Measurements from ENCODE around the gene WASHC4. TPM values are rescaled to one million over a fixed set of nuclear protein-coding genes. Genes with fewer than 3 reads are reported as not detected.

Gene WASHC4
- total and polyA plus RNA-seq, 10 of the 15 experiments (the other 5 are each of a cell fraction or from before 2014, with no cell fraction given) = 16.0 to 50.6 (median 34.0) TPM

- no peak for TF ChIP-seq SREBF1 (IDR thresholded peaks at IDR 0.05; ENCODE audit: low read length)
- TF ChIP-seq BACH1 (IDR thresholded peaks at IDR 0.05; ENCODE audit: borderline replicate concordance) = no peak
- TF ChIP-seq BCL11A (IDR thresholded peaks at IDR 0.05; ENCODE audit: low read depth, low read length) = no peak
- TF ChIP-seq IKZF1 (conservative IDR thresholded peaks at IDR 0.05) = no peak
- TF ChIP-seq MLLT1 (IDR thresholded peaks at IDR 0.05) = no peak
These were observed 48.7 kb downstream of the WASHC4 start (continued) for GRCh38 chr12:105156260-105156659.

GRCh38 chr12:105157606-105158005 lies 50.1 kb downstream of the WASHC4 start:
- ChIA-PET POLR2A (no interaction called here), RAD21 (ENCODE audit: unreplicated experiment) (no interaction called here), CTCF (no interaction called here), SMC1A (ENCODE audit: uncharacterized antibody, unreplicated experiment) (interaction anchor here (1.5 kb wide), 1 partner anchor 16 kb away, joined by 3 read pairs; no protein-coding TSS in a partner anchor)
- in situ Hi-C loops (cut with MboI) (no loop called here), intact Hi-C loops (cut with micrococcal nuclease; ENCODE audit: unreplicated experiment) (no loop called here)
- Histone ChIP-seq H3K27ac (ENCODE audit: control insufficient read depth, insufficient read depth) (no peak overlapping the region), H3K27me3 (replicated peaks in 1 of 2; ENCODE audit: control insufficient read depth in 2 of 2, insufficient read depth in 2 of 2, low read length in 1 of 2) (no peaks in the 10 kb centered on the region), H3K4me3 (no peak overlapping the region), H3K9ac (ENCODE audit: control insufficient read depth, insufficient read depth, low read length) (no peak overlapping the region), H3K4me2 (ENCODE audit: control insufficient read depth, insufficient read depth) (no peak overlapping the region), H3K36me3 (ENCODE audit: control insufficient read depth in 2 of 2, insufficient read depth in 2 of 2, low read length in 1 of 2) (peaks cover 2 to 14% of the 10 kb centered on the region in 2 experiments), H3K79me2 (ENCODE audit: control insufficient read depth, insufficient read depth, low read length) (no peaks in the 10 kb centered on the region), H2AFZ (ENCODE audit: control insufficient read depth, low read depth, low read length) (no peak overlapping the region), H3K4me1 (ENCODE audit: control insufficient read depth, insufficient read depth, low read length) (no peaks in the 10 kb centered on the region), H4K20me1 (ENCODE audit: control insufficient read depth, insufficient read depth) (no peaks in the 10 kb centered on the region), H3K9me3 (replicated peaks; ENCODE audit: control insufficient read depth, insufficient read depth, low read length) (no peaks in the 10 kb centered on the region)
- no peak for FAIRE-seq
- TF ChIP-seq HDGF (IDR thresholded peaks at IDR 0.05) = no peak
- no peak for TF ChIP-seq E2F8 (IDR thresholded peaks at IDR 0.05; ENCODE audit: low read depth, partially characterized antibody)
- TF ChIP-seq RCOR1 (conservative IDR thresholded peaks at IDR 0.05; ENCODE audit: low read depth, low read length) = no peak
- no peak for TF ChIP-seq GABPA (IDR thresholded peaks at IDR 0.05; ENCODE audit: low read depth)
- no peak for TF ChIP-seq SRF (IDR thresholded peaks at IDR 0.05; ENCODE audit: low read depth in 2 of 2, low read length in 2 of 2)
- no peak for TF ChIP-seq NR2C1 (IDR thresholded peaks at IDR 0.05)
- TF ChIP-seq RBBP5 (conservative IDR thresholded peaks at IDR 0.05) = no peak
- TF ChIP-seq NFYA (IDR thresholded peaks at IDR 0.05; ENCODE audit: borderline replicate concordance, low read depth, low read length) = no peak
- TF ChIP-seq CREM (IDR thresholded peaks at IDR 0.05; ENCODE audit: low read depth) = no peak
- no peak for TF ChIP-seq DPF2 (IDR thresholded peaks at IDR 0.05)
- no peak for TF ChIP-seq CTCF (IDR thresholded peaks at IDR 0.05 in 2 of 3, conservative IDR thresholded peaks at IDR 0.05 in 1 of 3; ENCODE audit: control insufficient read depth in 2 of 3, extremely low read depth in 1 of 3, insufficient read depth in 1 of 3, low read depth in 3 of 3, low read length in 3 of 3)
- no peak for TF ChIP-seq FOS (IDR thresholded peaks at IDR 0.05; ENCODE audit: borderline replicate concordance, extremely low read depth, insufficient read length)
- TF ChIP-seq ATF2 (IDR thresholded peaks at IDR 0.05; ENCODE audit: low read length) = no peak
- no peak for ATAC-seq
- DNase-seq (ENCODE audit: low read depth, low spot score) = no peak
- 87% methylated on average over 3 of the region's 3 CpGs for WGBS (ENCODE audit: insufficient coverage, insufficient replicate concordance, low lambda C conversion rate, missing lambda C conversion rate)
- no TSS peak for BruUV-seq (replicated peaks)
